ENCODE data around the gene TCEAL9.
"Not testable (repeated sequence)": the region's sequence is repeated elsewhere in the genome, so short reads cannot be mapped to it uniquely, and the experiment has no call there.

TCEAL9 gene
- 7.4 to 36.7 (median 19.4) reads per million in 18 experiments for total RNA-seq

- peak; percentile 3 to 43 for DNase-seq
These were observed at the start of gene TCEAL9 for GRCh38 chrX:103356130-103356798. Gene TCEAL9 (plus strand): TSS chrX:103356506. CDS start chrX:103357685, 1,179 bp downstream.

GRCh38 chrX:103309860-103310554 lies 46.3 kb upstream of the TCEAL9 start:
- no peak for DNase-seq

- peak; percentile 4 to 8 for DNase-seq
These were observed 45.5 kb upstream of the TCEAL9 start, which contains the start of gene BEX2 for GRCh38 chrX:103310555-103311398. Gene BEX2 (minus strand): TSS chrX:103310990. CDS start chrX:103309976, 1,014 bp downstream.

GRCh38 chrX:103311399-103311780 lies 44.9 kb upstream of the TCEAL9 start:
- DNase-seq, result no peak

- no peak for DNase-seq
These were observed 26.3 kb upstream of the TCEAL9 start, which contains the start of gene TCEAL7 for GRCh38 chrX:103329991-103330390. Gene TCEAL7 (plus strand): TSS chrX:103330239. CDS start chrX:103331404, 1,165 bp downstream.

- no peak for DNase-seq
These were observed 25.5 kb upstream of the TCEAL9 start for GRCh38 chrX:103330681-103331288.

- no peak for DNase-seq
These were observed 17.6 kb upstream of the TCEAL9 start for GRCh38 chrX:103338663-103339062.

GRCh38 chrX:103343105-103343504 lies 13.2 kb upstream of the TCEAL9 start:
- peak; percentile 27 to 54 for DNase-seq

GRCh38 chrX:103344606-103345005 lies 11.7 kb upstream of the TCEAL9 start:
- no peak for DNase-seq

- DNase-seq, result no peak
These were observed 8.5 kb upstream of the TCEAL9 start for GRCh38 chrX:103347682-103348397.

GRCh38 chrX:103356858-103357257 lies 552 bp downstream of the TCEAL9 start:
- no peak for DNase-seq

- DNase-seq, result no peak
These were observed 1.6 kb downstream of the TCEAL9 start for GRCh38 chrX:103357871-103358270.

GRCh38 chrX:103359605-103360004 lies 3.3 kb downstream of the TCEAL9 start:
- not testable (repeated sequence) for DNase-seq

- no peak for DNase-seq
These were observed 3.8 kb downstream of the TCEAL9 start for GRCh38 chrX:103360092-103360491.

GRCh38 chrX:103360916-103361315 lies 4.6 kb downstream of the TCEAL9 start:
- no peak for DNase-seq

- DNase-seq, result no peak
These were observed 5.5 kb downstream of the TCEAL9 start for GRCh38 chrX:103361798-103362197.

- DNase-seq, result no peak
These were observed 6.2 kb downstream of the TCEAL9 start for GRCh38 chrX:103362474-103362873.

- no peak for DNase-seq
These were observed 6.7 kb downstream of the TCEAL9 start for GRCh38 chrX:103363046-103363445.

GRCh38 chrX:103367502-103367901 lies 11.2 kb downstream of the TCEAL9 start:
- DNase-seq, result no peak

- DNase-seq, result no peak
These were observed 13.2 kb downstream of the TCEAL9 start for GRCh38 chrX:103369479-103369878.

- DNase-seq, result no peak
These were observed 16.6 kb downstream of the TCEAL9 start for GRCh38 chrX:103372886-103373285.

- no peak for DNase-seq
These were observed 17.3 kb downstream of the TCEAL9 start for GRCh38 chrX:103373581-103373980.

Measured in inflammatory macrophage (primary cell).